ENCODE data around the gene RGS14. TPM values are rescaled to one million over a fixed set of nuclear protein-coding genes. Genes with fewer than 3 reads are reported as not detected.

The RGS14 gene
- total and polyA plus RNA-seq, 7 experiments from 2014 or later, result 32.9 to 196 (median 100) TPM

- Mint-ChIP-seq H3K36me3 (peaks cover 10 to 36% (median 18%) of the 10 kb centered on the region in 5 donors), H3K4me1 (peaks cover 43 to 81% (median 67%) of the 10 kb centered on the region in 7 donors), H3K27ac (peak overlapping the region in 8 of 9 donors; percentile 6 to 92 (median 54)), H3K9me3 (no peaks in the 10 kb centered on the region), H3K4me3 (peak overlapping the region in 3 of 10 donors; percentile 12 to 41 (median 28)), H3K27me3 (no peaks in the 10 kb centered on the region)
- ATAC-seq (no peak), DNase-seq (no peak)
- Histone ChIP-seq H3K4me3 (ENCODE audit: low read length) (no peak overlapping the region), H3K27ac (ENCODE audit: low read depth, low read length) (peak overlapping the region; percentile 56), H3K27me3 (ENCODE audit: control insufficient read depth in 2 of 2, insufficient read depth in 2 of 2, low read length in 2 of 2) (no peaks in the 10 kb centered on the region), H3K9me3 (ENCODE audit: control insufficient read depth in 2 of 3, low read length in 3 of 3) (no peaks in the 10 kb centered on the region), H3K4me1 (ENCODE audit: control insufficient read depth in 2 of 2, insufficient read depth in 2 of 2, low read length in 2 of 2) (peaks cover 41 to 65% of the 10 kb centered on the region in 2 donors), H3K36me3 (ENCODE audit: control insufficient read depth in 2 of 3, insufficient read depth in 3 of 3, low read length in 3 of 3) (peaks cover 21 to 57% (median 26%) of the 10 kb centered on the region in 3 experiments)
- ChIA-PET CTCF (interaction anchor here (0.6 to 1.1 kb wide), 4 partner anchors 10 to 29 kb away, joined by 3 to 5 read pairs (median 4); no protein-coding TSS in a partner anchor), POLR2A (interaction anchor here (1.2 to 4.4 kb wide), 4 partner anchors 13 to 36 kb away, joined by 5 to 18 read pairs (median 12); partner anchors contain the start of genes LMAN2 and SLC34A1)
- intact Hi-C loops (cut with micrococcal nuclease), result no loop called here
Observed at GRCh38 chr5:177365845-177366527, 8.3 kb downstream of the RGS14 start.

- no peak for ATAC-seq
- peak overlapping the region in 5 of 9 donors; percentile 43 to 92 (median 69) for H3K27ac Mint-ChIP-seq
- no peak for DNase-seq
- H3K27me3 Mint-ChIP-seq, result no peaks in the 10 kb centered on the region
- Histone ChIP-seq H3K9me3 (ENCODE audit: control insufficient read depth in 2 of 3, low read length in 3 of 3) (no peaks in the 10 kb centered on the region), H3K27ac (ENCODE audit: low read depth, low read length) (peak overlapping the region; percentile 56), H3K4me3 (ENCODE audit: low read length) (no peak overlapping the region), H3K27me3 (ENCODE audit: control insufficient read depth in 2 of 2, insufficient read depth in 2 of 2, low read length in 2 of 2) (no peaks in the 10 kb centered on the region), H3K4me1 (ENCODE audit: control insufficient read depth in 2 of 2, insufficient read depth in 2 of 2, low read length in 2 of 2) (peaks cover 40 to 65% of the 10 kb centered on the region in 2 donors), H3K36me3 (ENCODE audit: control insufficient read depth in 2 of 3, insufficient read depth in 3 of 3, low read length in 3 of 3) (peaks cover 21 to 64% (median 26%) of the 10 kb centered on the region in 3 experiments)
- ChIA-PET CTCF (interaction anchor here (0.8 to 1.4 kb wide), 4 partner anchors 8 to 28 kb away, joined by 3 to 5 read pairs (median 3); no protein-coding TSS in a partner anchor), POLR2A (interaction anchor here (0.6 to 4.4 kb wide), 4 partner anchors 8 to 36 kb away, joined by 3 to 15 read pairs (median 6); partner anchors contain the start of gene SLC34A1)
- intact Hi-C loops (cut with micrococcal nuclease), result no loop called here
- H3K4me1 Mint-ChIP-seq, result peaks cover 46 to 80% (median 65%) of the 10 kb centered on the region in 7 donors
- H3K36me3 Mint-ChIP-seq, result peaks cover 10 to 38% (median 18%) of the 10 kb centered on the region in 5 donors
- peak overlapping the region in 1 of 10 donors; percentile 41 for H3K4me3 Mint-ChIP-seq
- no peaks in the 10 kb centered on the region for H3K9me3 Mint-ChIP-seq
Observed at GRCh38 chr5:177366528-177367322, 9.0 kb downstream of the RGS14 start.

GRCh38 chr5:177367323-177367848, 9.7 kb downstream of the RGS14 start:
- intact Hi-C loops (cut with micrococcal nuclease), result no loop called here
- DNase-seq, result no peak
- ATAC-seq, result no peak
- Mint-ChIP-seq H3K27me3 (no peaks in the 10 kb centered on the region), H3K4me1 (peaks cover 46 to 80% (median 65%) of the 10 kb centered on the region in 7 donors), H3K27ac (no peak overlapping the region), H3K36me3 (peaks cover 10 to 36% (median 18%) of the 10 kb centered on the region in 5 donors), H3K4me3 (peak overlapping the region in 2 of 10 donors; percentile 21 to 29), H3K9me3 (no peaks in the 10 kb centered on the region)
- ChIA-PET POLR2A (interaction anchor here (0.6 to 1.5 kb wide), 2 partner anchors 9 to 36 kb away, joined by 3 to 5 read pairs; no protein-coding TSS in a partner anchor), CTCF (interaction anchor here (0.9 to 1.4 kb wide), 3 partner anchors 9 to 28 kb away, joined by 3 to 5 read pairs (median 3); no protein-coding TSS in a partner anchor)
- Histone ChIP-seq H3K9me3 (ENCODE audit: control insufficient read depth in 2 of 3, low read length in 3 of 3) (no peaks in the 10 kb centered on the region), H3K4me1 (ENCODE audit: control insufficient read depth in 2 of 2, insufficient read depth in 2 of 2, low read length in 2 of 2) (peaks cover 40 to 65% of the 10 kb centered on the region in 2 donors), H3K4me3 (ENCODE audit: low read length) (no peak overlapping the region), H3K27ac (ENCODE audit: low read depth, low read length) (no peak overlapping the region), H3K27me3 (ENCODE audit: control insufficient read depth in 2 of 2, insufficient read depth in 2 of 2, low read length in 2 of 2) (no peaks in the 10 kb centered on the region), H3K36me3 (ENCODE audit: control insufficient read depth in 2 of 3, insufficient read depth in 3 of 3, low read length in 3 of 3) (peaks cover 21 to 69% (median 26%) of the 10 kb centered on the region in 3 experiments)

- peaks cover 10 to 40% (median 18%) of the 10 kb centered on the region in 5 donors for H3K36me3 Mint-ChIP-seq
- H3K27me3 Mint-ChIP-seq, result no peaks in the 10 kb centered on the region
- peak overlapping the region in 4 of 10 donors; percentile 21 to 77 (median 45) for H3K4me3 Mint-ChIP-seq
- H3K27ac ChIP-seq (ENCODE audit: low read depth, low read length), result peak overlapping the region; percentile 22
- ATAC-seq, result no peak
- peaks cover 21 to 69% (median 26%) of the 10 kb centered on the region in 3 experiments for H3K36me3 ChIP-seq (ENCODE audit: control insufficient read depth in 2 of 3, insufficient read depth in 3 of 3, low read length in 3 of 3)
- intact Hi-C loops (cut with micrococcal nuclease), result no loop called here
- no peak for DNase-seq
- peaks cover 43 to 80% (median 65%) of the 10 kb centered on the region in 7 donors for H3K4me1 Mint-ChIP-seq
- ChIA-PET CTCF (interaction anchor here (0.9 to 6.0 kb wide), 10 partner anchors 7 to 129 kb away, joined by 3 to 75 read pairs (median 8); partner anchors contain the start of genes PDLIM7 and SLC34A1), POLR2A (interaction anchor here (0.7 to 7.3 kb wide), 10 partner anchors 10 to 188 kb away, joined by 3 to 123 read pairs (median 4); partner anchors contain the start of genes PRR7 and RGS14)
- H3K27ac Mint-ChIP-seq, result peak overlapping the region in 6 of 9 donors; percentile 14 to 91 (median 82)
- H3K9me3 ChIP-seq (ENCODE audit: control insufficient read depth in 2 of 3, low read length in 3 of 3), result no peaks in the 10 kb centered on the region
- H3K27me3 ChIP-seq (ENCODE audit: control insufficient read depth in 2 of 2, insufficient read depth in 2 of 2, low read length in 2 of 2), result no peaks in the 10 kb centered on the region
- peaks cover 45 to 71% of the 10 kb centered on the region in 2 donors for H3K4me1 ChIP-seq (ENCODE audit: control insufficient read depth in 2 of 2, insufficient read depth in 2 of 2, low read length in 2 of 2)
- H3K9me3 Mint-ChIP-seq, result no peaks in the 10 kb centered on the region
- no peak overlapping the region for H3K4me3 ChIP-seq (ENCODE audit: low read length)
Observed at GRCh38 chr5:177367981-177368868, 10.5 kb downstream of the RGS14 start.

GRCh38 chr5:177368869-177369644, 11.3 kb downstream of the RGS14 start:
- POLR2A ChIA-PET, result interaction anchor here (0.6 to 7.3 kb wide), 12 partner anchors 9 to 78 kb away, joined by 3 to 123 read pairs (median 4); partner anchors contain the start of genes LMAN2, PRR7, RGS14 and SLC34A1

More at GRCh38 chr5:177368869-177369644, 11.3 kb downstream of the RGS14 start:
- Mint-ChIP-seq H3K4me3 (peak overlapping the region in 9 of 10 donors; percentile 44 to 75 (median 55)), H3K36me3 (peaks cover 10 to 40% (median 18%) of the 10 kb centered on the region in 5 donors), H3K27ac (peak overlapping the region; percentile 50 to 96 (median 86)), H3K4me1 (peaks cover 46 to 80% (median 66%) of the 10 kb centered on the region in 7 donors), H3K27me3 (no peaks in the 10 kb centered on the region), H3K9me3 (no peaks in the 10 kb centered on the region)
- Histone ChIP-seq H3K4me3 (ENCODE audit: low read length) (no peak overlapping the region), H3K27ac (ENCODE audit: low read depth, low read length) (peak overlapping the region; percentile 22), H3K9me3 (ENCODE audit: control insufficient read depth in 2 of 3, low read length in 3 of 3) (no peaks in the 10 kb centered on the region), H3K27me3 (ENCODE audit: control insufficient read depth in 2 of 2, insufficient read depth in 2 of 2, low read length in 2 of 2) (no peaks in the 10 kb centered on the region), H3K36me3 (ENCODE audit: control insufficient read depth in 2 of 3, insufficient read depth in 3 of 3, low read length in 3 of 3) (peaks cover 25 to 73% (median 26%) of the 10 kb centered on the region in 3 experiments), H3K4me1 (ENCODE audit: control insufficient read depth in 2 of 2, insufficient read depth in 2 of 2, low read length in 2 of 2) (peaks cover 45 to 71% of the 10 kb centered on the region in 2 donors)
- DNase-seq, result peak in 3 of 9 donors; percentile 31 to 44 (median 40)
- no peak for ATAC-seq
- intact Hi-C loops (cut with micrococcal nuclease), result no loop called here
- CTCF ChIA-PET, result interaction anchor here (0.6 to 6.0 kb wide), 11 partner anchors 8 to 135 kb away, joined by 3 to 75 read pairs (median 6); partner anchors contain the start of genes PDLIM7 and SLC34A1

All from naive thymus-derived CD4-positive, alpha-beta T cell (primary cell).